ENCODE measurements around the gene CAV1. TPM values are rescaled to one million over a fixed set of nuclear protein-coding genes. Genes with fewer than 3 reads are reported as not detected.

Gene CAV1
- total RNA-seq, 1 experiment from 2014 or later: 4.9 TPM

DNA sequence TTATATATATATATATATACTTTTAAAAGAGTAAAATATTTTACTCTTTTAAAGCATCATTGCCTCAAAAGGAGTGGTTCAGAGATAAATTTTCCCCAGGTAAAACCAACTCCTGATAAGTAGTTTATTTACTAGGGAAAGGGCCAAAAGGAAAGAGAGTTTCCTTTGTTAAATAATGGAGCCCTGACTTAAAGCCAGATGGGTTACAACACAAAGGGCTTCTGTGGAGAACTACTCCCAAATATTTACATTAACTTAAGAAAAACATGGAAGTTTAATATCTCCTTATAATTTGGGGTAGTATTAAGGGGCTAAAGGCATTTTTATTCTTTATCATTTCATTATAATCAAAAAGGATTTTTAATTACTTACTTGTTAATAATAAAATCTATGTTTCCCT is 8.5 kb upstream of the CAV1 start:
- POLR2A ChIA-PET: no interaction called here
- peaks cover 7% of the 10 kb centered on the region; the same call in 1 of the 2 replicates for H3K4me1 ChIP-seq
- intact Hi-C loops (cut with micrococcal nuclease; ENCODE audit: unreplicated experiment): no loop called here

DNA sequence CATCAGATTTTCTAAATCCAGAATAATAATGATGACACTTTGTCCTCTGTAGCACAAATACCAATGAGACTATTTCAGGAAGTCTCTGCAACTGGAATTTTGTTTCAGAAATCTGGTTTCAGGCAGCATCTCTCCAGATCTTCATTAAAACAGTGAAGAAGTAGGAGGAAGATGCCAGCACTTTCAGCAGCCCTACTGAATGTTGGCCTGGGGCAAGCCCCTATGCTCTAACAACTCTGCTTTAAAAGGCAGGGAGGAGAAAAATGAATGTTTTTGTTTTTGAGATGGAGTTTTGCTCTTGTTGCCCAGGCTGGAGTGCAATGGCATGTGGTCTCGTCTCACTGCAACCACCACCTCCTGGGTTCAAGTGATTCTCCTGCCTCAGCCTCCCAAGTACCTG is 7.2 kb upstream of the CAV1 start:
- Mint-ChIP-seq H3K36me3 (ENCODE audit: insufficient read depth, unreplicated experiment) (no peaks in the 10 kb centered on the region), H3K9me3 (ENCODE audit: unreplicated experiment) (no peaks in the 10 kb centered on the region), H3K4me1 (ENCODE audit: low read depth, unreplicated experiment) (peaks cover 4% of the 10 kb centered on the region), H3K27me3 (ENCODE audit: insufficient read depth, unreplicated experiment) (no peaks in the 10 kb centered on the region), H3K4me3 (ENCODE audit: unreplicated experiment) (no peak overlapping the region), H3K27ac (ENCODE audit: unreplicated experiment) (no peak overlapping the region)
- no peak for DNase-seq
- intact Hi-C loops (cut with micrococcal nuclease; ENCODE audit: unreplicated experiment): no loop called here
- H3K27me3 ChIP-seq (replicated peaks; ENCODE audit: control insufficient read depth, insufficient read depth, low read length): no peaks in the 10 kb centered on the region
- ChIA-PET POLR2A (no interaction called here), CTCF (no interaction called here)
- BruUV-seq (replicated peaks): no TSS peak
- no peaks in the 10 kb centered on the region for H3K9me3 ChIP-seq
- 0 out of 2 replicates have a peak, but pooled peaks cover 3% of the 10 kb centered on the region for H3K4me1 ChIP-seq
- TF ChIP-seq CTCF (IDR thresholded peaks at IDR 0.05; ENCODE audit: insufficient read depth in 1 of 2, low read depth in 1 of 2, low read length in 1 of 2, severe bottlenecking in 1 of 2, unreplicated experiment in 1 of 2): no peak
- no peaks in the 10 kb centered on the region for H3K36me3 ChIP-seq (ENCODE audit: control insufficient read depth, insufficient read depth, low read length)
- no peak overlapping the region for H3K4me3 ChIP-seq (ENCODE audit: low read depth, low read length)

More for the DNA sequence above, 8.5 kb upstream of the CAV1 start:
- no peaks in the 10 kb centered on the region for H3K9me3 Mint-ChIP-seq (ENCODE audit: unreplicated experiment)
- no peaks in the 10 kb centered on the region for H3K27me3 ChIP-seq (replicated peaks; ENCODE audit: control insufficient read depth, insufficient read depth, low read length)
- H3K4me3 ChIP-seq (ENCODE audit: low read depth, low read length): no peak overlapping the region
- no peak for TF ChIP-seq CTCF (IDR thresholded peaks at IDR 0.05; ENCODE audit: insufficient read depth in 1 of 2, low read depth in 1 of 2, low read length in 1 of 2, severe bottlenecking in 1 of 2, unreplicated experiment in 1 of 2)
- H3K4me3 Mint-ChIP-seq (ENCODE audit: unreplicated experiment): no peak overlapping the region
- peaks cover 16% of the 10 kb centered on the region for H3K4me1 Mint-ChIP-seq (ENCODE audit: low read depth, unreplicated experiment)
- no peaks in the 10 kb centered on the region for H3K9me3 ChIP-seq
- H3K36me3 Mint-ChIP-seq (ENCODE audit: insufficient read depth, unreplicated experiment): no peaks in the 10 kb centered on the region
- CTCF ChIA-PET: no interaction called here
- no peak overlapping the region for H3K27ac Mint-ChIP-seq (ENCODE audit: unreplicated experiment)
- no peak for DNase-seq
- H3K27me3 Mint-ChIP-seq (ENCODE audit: insufficient read depth, unreplicated experiment): no peaks in the 10 kb centered on the region
- no peaks in the 10 kb centered on the region for H3K36me3 ChIP-seq (ENCODE audit: control insufficient read depth, insufficient read depth, low read length)
- no TSS peak for BruUV-seq (replicated peaks)

DNA sequence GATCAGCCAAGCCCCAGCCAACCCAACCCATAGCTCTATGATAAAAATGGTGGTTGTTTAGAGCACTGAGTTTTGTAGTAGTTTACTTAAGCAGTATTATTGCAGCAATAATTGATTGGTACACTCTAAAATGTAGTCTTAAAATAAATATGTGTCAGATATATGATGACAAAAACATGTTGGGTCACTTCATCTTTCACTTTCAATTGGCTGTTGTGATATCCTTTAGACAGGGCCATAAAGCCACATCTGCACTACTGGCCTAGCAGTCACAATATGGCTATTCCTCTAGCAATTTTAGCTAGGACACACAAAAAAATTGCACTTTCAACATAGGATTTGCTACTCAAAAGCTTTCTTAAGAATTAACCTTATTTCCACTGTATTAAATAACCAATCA is 5.9 kb upstream of the CAV1 start:
- ChIA-PET CTCF (no interaction called here), POLR2A (no interaction called here)
- Mint-ChIP-seq H3K4me3 (ENCODE audit: unreplicated experiment) (no peak overlapping the region), H3K36me3 (ENCODE audit: insufficient read depth, unreplicated experiment) (no peaks in the 10 kb centered on the region), H3K27ac (ENCODE audit: unreplicated experiment) (no peak overlapping the region), H3K27me3 (ENCODE audit: insufficient read depth, unreplicated experiment) (no peaks in the 10 kb centered on the region), H3K4me1 (ENCODE audit: low read depth, unreplicated experiment) (no peaks in the 10 kb centered on the region), H3K9me3 (ENCODE audit: unreplicated experiment) (no peaks in the 10 kb centered on the region)
- Histone ChIP-seq H3K4me1 (0 out of 2 replicates have a peak, but pooled peaks cover 3% of the 10 kb centered on the region), H3K9me3 (no peaks in the 10 kb centered on the region), H3K36me3 (ENCODE audit: control insufficient read depth, insufficient read depth, low read length) (no peaks in the 10 kb centered on the region), H3K27me3 (replicated peaks; ENCODE audit: control insufficient read depth, insufficient read depth, low read length) (no peaks in the 10 kb centered on the region), H3K4me3 (ENCODE audit: low read depth, low read length) (no peak overlapping the region)
- TF ChIP-seq CTCF (IDR thresholded peaks at IDR 0.05; ENCODE audit: insufficient read depth in 1 of 2, low read depth in 1 of 2, low read length in 1 of 2, severe bottlenecking in 1 of 2, unreplicated experiment in 1 of 2): no peak
- intact Hi-C loops (cut with micrococcal nuclease; ENCODE audit: unreplicated experiment): no loop called here
- no TSS peak for BruUV-seq (replicated peaks)
- no peak for DNase-seq
